ENCODE data around the gene STXBP6. TPM values are rescaled to one million over a fixed set of nuclear protein-coding genes. Genes with fewer than 3 reads are reported as not detected.

The STXBP6 gene
- total RNA-seq, 1 experiment from 2014 or later, result 0.27 TPM

DNA sequence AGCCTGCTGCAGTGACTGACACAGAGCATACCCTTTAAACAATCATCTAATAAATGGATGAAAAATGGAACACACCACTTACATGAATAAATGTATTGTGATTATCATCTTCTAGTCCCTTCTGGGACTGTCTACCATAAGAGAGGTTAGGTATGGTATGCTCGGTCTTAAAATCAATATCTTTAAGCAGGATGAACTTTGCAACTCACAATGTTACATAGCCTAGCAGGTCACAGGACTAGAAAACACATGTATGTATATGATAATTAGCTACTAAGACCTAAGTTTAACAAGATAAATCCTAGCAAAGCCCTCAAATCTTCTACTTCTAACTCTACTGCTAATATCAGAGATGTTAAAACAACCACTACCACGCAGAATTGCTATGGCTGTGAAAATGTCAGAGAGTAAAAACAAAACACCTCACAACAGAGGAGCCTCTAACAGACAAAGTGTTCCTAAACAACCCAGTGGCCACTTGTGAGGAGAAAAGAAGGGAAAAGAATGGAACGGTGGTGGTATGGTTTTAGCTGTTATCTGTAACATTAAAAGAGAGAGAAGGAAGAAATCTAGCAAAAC lies 139.4 kb downstream of the STXBP6 start:
- H3K9me3 ChIP-seq (ENCODE audit: control insufficient read depth in 1 of 2, insufficient read depth in 1 of 2, low read depth in 1 of 2, low read length in 2 of 2), result peaks cover 1 to 14% of the 10 kb centered on the region in 2 experiments; a peak in 3 of 4 replicates
- H3K36me3 ChIP-seq (ENCODE audit: control insufficient read depth in 1 of 2, insufficient read depth in 2 of 2, low read length in 2 of 2), result no peaks in the 10 kb centered on the region
- RAD21 ChIA-PET (ENCODE audit: low non-redundant PET in 1 of 2, low total read pairs in 2 of 2, uncharacterized antibody in 2 of 2, unreplicated experiment in 2 of 2), result no interaction called here
- no peaks in the 10 kb centered on the region for H3K9me2 ChIP-seq (ENCODE audit: insufficient read depth)
- H3K27ac ChIP-seq (ENCODE audit: low read depth, low read length), result no peak overlapping the region
- POLR2A ChIA-PET, result no interaction called here
- no peak overlapping the region for H2AFZ ChIP-seq (ENCODE audit: low read depth, low read length, poor library complexity, severe bottlenecking)
- no peaks in the 10 kb centered on the region for H3K79me2 ChIP-seq (ENCODE audit: insufficient read depth, low read length)
- CTCF ChIA-PET, result no interaction called here
- TF ChIP-seq, protein P1, sequence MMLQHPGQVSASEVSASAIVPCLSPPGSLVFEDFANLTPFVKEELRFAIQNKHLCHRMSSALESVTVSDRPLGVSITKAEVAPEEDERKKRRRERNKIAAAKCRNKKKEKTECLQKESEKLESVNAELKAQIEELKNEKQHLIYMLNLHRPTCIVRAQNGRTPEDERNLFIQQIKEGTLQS (IDR thresholded peaks at IDR 0.05), result no peak
- no peak for TF ChIP-seq POLR2A (IDR thresholded peaks at IDR 0.05; ENCODE audit: borderline replicate concordance, extremely low read depth, insufficient read depth, insufficient read length)
- TF ChIP-seq, protein P2, sequence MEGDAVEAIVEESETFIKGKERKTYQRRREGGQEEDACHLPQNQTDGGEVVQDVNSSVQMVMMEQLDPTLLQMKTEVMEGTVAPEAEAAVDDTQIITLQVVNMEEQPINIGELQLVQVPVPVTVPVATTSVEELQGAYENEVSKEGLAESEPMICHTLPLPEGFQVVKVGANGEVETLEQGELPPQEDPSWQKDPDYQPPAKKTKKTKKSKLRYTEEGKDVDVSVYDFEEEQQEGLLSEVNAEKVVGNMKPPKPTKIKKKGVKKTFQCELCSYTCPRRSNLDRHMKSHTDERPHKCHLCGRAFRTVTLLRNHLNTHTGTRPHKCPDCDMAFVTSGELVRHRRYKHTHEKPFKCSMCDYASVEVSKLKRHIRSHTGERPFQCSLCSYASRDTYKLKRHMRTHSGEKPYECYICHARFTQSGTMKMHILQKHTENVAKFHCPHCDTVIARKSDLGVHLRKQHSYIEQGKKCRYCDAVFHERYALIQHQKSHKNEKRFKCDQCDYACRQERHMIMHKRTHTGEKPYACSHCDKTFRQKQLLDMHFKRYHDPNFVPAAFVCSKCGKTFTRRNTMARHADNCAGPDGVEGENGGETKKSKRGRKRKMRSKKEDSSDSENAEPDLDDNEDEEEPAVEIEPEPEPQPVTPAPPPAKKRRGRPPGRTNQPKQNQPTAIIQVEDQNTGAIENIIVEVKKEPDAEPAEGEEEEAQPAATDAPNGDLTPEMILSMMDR (IDR thresholded peaks at IDR 0.05 in 2 of 3, conservative IDR thresholded peaks at IDR 0.05 in 1 of 3; ENCODE audit: borderline replicate concordance in 1 of 3, insufficient read depth in 1 of 3, low read depth in 2 of 3, low read length in 2 of 3), result no peak
- TF ChIP-seq YY1 (IDR thresholded peaks at IDR 0.05; ENCODE audit: extremely low read depth, insufficient replicate concordance, low read depth, low read length), result no peak
- TF ChIP-seq CEBPB (IDR thresholded peaks at IDR 0.05; ENCODE audit: low read depth), result no peak
- no peak for TF ChIP-seq RAD21 (IDR thresholded peaks at IDR 0.05; ENCODE audit: low read depth)
- no peak for TF ChIP-seq FOSL1 (IDR thresholded peaks at IDR 0.05; ENCODE audit: low read depth)
- TF ChIP-seq, protein P3, sequence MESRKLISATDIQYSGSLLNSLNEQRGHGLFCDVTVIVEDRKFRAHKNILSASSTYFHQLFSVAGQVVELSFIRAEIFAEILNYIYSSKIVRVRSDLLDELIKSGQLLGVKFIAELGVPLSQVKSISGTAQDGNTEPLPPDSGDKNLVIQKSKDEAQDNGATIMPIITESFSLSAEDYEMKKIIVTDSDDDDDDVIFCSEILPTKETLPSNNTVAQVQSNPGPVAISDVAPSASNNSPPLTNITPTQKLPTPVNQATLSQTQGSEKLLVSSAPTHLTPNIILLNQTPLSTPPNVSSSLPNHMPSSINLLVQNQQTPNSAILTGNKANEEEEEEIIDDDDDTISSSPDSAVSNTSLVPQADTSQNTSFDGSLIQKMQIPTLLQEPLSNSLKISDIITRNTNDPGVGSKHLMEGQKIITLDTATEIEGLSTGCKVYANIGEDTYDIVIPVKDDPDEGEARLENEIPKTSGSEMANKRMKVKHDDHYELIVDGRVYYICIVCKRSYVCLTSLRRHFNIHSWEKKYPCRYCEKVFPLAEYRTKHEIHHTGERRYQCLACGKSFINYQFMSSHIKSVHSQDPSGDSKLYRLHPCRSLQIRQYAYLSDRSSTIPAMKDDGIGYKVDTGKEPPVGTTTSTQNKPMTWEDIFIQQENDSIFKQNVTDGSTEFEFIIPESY (IDR thresholded peaks at IDR 0.05; ENCODE audit: extremely low read depth, insufficient replicate concordance, low read length), result no peak
- TF ChIP-seq SIN3A (IDR thresholded peaks at IDR 0.05; ENCODE audit: low read depth), result no peak
- no peak for TF ChIP-seq JUND (IDR thresholded peaks at IDR 0.05)
- no peak for TF ChIP-seq ELF1 (IDR thresholded peaks at IDR 0.05; ENCODE audit: borderline replicate concordance, low read depth)
- TF ChIP-seq MAX (IDR thresholded peaks at IDR 0.05), result no peak
- TF ChIP-seq CBX3 (IDR thresholded peaks at IDR 0.05; ENCODE audit: low read depth), result no peak
- no peak for TF ChIP-seq SP1 (IDR thresholded peaks at IDR 0.05; ENCODE audit: low read depth)
- no peak for TF ChIP-seq SRF (IDR thresholded peaks at IDR 0.05; ENCODE audit: low read depth)
- TF ChIP-seq, protein P4, sequence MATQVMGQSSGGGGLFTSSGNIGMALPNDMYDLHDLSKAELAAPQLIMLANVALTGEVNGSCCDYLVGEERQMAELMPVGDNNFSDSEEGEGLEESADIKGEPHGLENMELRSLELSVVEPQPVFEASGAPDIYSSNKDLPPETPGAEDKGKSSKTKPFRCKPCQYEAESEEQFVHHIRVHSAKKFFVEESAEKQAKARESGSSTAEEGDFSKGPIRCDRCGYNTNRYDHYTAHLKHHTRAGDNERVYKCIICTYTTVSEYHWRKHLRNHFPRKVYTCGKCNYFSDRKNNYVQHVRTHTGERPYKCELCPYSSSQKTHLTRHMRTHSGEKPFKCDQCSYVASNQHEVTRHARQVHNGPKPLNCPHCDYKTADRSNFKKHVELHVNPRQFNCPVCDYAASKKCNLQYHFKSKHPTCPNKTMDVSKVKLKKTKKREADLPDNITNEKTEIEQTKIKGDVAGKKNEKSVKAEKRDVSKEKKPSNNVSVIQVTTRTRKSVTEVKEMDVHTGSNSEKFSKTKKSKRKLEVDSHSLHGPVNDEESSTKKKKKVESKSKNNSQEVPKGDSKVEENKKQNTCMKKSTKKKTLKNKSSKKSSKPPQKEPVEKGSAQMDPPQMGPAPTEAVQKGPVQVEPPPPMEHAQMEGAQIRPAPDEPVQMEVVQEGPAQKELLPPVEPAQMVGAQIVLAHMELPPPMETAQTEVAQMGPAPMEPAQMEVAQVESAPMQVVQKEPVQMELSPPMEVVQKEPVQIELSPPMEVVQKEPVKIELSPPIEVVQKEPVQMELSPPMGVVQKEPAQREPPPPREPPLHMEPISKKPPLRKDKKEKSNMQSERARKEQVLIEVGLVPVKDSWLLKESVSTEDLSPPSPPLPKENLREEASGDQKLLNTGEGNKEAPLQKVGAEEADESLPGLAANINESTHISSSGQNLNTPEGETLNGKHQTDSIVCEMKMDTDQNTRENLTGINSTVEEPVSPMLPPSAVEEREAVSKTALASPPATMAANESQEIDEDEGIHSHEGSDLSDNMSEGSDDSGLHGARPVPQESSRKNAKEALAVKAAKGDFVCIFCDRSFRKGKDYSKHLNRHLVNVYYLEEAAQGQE (IDR thresholded peaks at IDR 0.05; ENCODE audit: low read depth), result no peak
- no peak for TF ChIP-seq ZNF274 (IDR thresholded peaks at IDR 0.05; ENCODE audit: low read depth, low read length)
- DNase-seq (ENCODE audit: low read depth, low spot score) (no peak), ATAC-seq (no peak)
- no peaks in the 10 kb centered on the region for H3K4me1 ChIP-seq (ENCODE audit: control insufficient read depth in 1 of 2, insufficient read depth in 2 of 2, low read length in 2 of 2)
- no peak overlapping the region for H3K9ac ChIP-seq (ENCODE audit: low read length)
- no TSS peak for BruUV-seq (replicated peaks)
- no peak overlapping the region for H3K4me2 ChIP-seq (ENCODE audit: low read length)
- no peak overlapping the region for H3K4me3 ChIP-seq (replicated peaks in 1 of 2; ENCODE audit: low read depth in 1 of 2, low read length in 2 of 2)
- no peaks in the 10 kb centered on the region for H3K27me3 ChIP-seq (ENCODE audit: insufficient read depth, low read length)
- H4K20me1 ChIP-seq (ENCODE audit: insufficient read depth), result no peaks in the 10 kb centered on the region
- intact Hi-C loops (cut with micrococcal nuclease), result no loop called here

Measured in HCT116 (cell line).